ENCODE measurements around the gene KIZ.

The KIZ gene

DNA sequence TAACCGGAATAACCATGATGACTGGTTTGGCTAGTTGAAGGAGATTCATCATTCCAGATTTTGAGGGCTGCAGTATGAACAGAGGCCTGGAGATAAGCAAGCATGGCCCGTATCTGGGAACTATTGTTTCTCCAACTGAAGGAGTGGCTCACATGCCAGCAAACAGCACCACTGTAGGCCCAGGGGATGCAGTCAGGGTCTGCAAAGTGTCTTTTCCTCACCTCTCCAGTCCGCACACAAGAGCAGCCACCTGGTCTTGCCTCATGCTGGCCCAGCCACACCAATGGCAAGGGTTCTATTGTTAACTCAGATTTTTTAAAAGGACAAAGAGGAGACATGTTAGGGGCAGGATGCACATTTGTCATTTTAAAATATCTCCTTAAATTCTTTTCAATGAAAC lies 55.1 kb downstream of the KIZ start:
- DNase-seq, result no peak

DNA sequence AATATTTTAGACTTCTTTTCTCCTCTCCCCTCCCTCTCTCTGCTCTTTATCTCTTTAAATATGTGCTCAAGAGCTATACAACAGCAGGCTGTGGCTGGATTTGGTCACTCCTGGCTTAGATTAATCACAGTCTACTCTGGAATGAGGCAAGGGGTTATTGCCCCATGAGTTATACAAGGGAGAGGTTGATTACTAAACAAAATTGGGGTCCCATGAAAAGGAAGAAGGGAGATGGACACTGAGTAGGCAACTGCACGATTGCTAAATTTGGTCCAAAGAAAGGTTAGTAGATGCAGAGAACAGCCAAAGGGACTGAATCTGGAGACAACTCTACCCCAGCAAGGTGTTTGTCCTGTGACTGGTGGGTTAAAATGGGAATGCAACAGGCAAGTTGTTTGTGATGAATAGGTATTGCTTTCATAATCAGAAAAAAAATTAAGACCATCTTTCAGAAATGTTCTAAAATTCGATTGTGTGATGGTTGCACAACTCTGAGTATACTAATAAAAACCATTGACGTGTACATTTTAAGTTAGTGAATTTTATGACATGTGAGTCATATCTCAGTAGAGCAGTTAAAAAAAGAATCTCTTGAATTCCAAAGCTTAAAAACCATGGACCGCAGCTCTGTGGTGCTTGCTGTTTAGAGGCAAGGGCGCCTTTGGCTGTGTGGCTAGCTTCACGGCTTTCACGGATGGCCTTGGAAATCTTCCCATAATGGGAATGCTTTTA lies 57.1 kb downstream of the KIZ start:
- DNase-seq, result no peak

DNA sequence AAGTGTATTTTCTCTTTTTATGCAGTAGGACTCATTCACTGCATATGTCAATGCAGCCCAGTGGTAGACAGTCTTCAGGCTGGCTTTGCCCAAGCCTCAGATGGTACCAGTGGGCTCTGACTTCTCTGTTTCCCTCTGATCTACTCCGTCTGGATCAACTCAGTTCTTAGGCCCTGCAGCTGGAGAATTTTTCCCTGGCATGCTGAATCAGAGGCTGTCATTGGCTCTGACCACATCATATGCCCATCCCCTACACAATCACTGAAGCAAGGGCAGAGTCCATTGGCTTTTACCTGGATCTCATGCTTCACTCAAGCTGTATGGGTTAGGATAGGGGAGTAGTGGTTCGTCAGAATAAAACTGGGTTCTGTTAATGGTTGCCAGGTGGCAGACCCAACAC lies 57.8 kb downstream of the KIZ start:
- DNase-seq, result no peak

DNA sequence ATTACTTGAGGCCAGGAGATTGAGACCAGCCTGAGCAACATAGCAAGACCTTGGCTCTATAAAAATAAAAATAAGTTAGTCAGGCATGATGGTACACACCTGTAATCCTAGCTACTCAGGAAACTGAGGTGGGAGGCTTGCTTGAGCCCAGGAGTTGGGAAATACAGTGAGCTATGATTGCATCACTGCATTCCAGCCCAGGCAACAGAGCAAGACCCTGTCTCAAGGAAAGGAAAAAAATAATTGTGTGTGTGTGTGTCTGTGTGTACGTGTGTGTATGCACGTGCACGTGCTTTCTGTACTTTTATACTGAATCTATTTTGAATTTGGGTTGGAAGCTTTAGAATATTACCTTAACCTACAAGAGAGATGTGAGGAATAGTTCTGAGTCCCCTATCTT lies 58.9 kb downstream of the KIZ start:
- no peak for DNase-seq

DNA sequence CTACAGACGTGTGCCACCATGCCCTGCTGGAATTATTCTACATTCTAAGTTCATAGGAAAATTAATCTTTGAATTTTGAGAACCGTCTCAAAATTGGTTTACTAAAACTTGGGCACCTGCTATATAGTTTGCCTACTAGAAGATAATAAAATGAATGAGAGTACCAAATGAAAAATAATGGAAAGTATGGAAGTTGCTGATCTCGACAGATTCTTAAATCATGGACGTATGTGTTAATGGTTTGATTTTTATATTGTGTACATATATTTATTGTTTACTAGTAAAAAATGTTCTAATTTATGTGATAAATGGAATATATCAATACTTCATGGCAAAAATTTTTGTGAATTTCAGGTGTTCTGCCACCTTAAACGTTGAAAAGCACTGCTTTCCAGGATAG lies 60.0 kb downstream of the KIZ start:
- DNase-seq, result no peak

DNA sequence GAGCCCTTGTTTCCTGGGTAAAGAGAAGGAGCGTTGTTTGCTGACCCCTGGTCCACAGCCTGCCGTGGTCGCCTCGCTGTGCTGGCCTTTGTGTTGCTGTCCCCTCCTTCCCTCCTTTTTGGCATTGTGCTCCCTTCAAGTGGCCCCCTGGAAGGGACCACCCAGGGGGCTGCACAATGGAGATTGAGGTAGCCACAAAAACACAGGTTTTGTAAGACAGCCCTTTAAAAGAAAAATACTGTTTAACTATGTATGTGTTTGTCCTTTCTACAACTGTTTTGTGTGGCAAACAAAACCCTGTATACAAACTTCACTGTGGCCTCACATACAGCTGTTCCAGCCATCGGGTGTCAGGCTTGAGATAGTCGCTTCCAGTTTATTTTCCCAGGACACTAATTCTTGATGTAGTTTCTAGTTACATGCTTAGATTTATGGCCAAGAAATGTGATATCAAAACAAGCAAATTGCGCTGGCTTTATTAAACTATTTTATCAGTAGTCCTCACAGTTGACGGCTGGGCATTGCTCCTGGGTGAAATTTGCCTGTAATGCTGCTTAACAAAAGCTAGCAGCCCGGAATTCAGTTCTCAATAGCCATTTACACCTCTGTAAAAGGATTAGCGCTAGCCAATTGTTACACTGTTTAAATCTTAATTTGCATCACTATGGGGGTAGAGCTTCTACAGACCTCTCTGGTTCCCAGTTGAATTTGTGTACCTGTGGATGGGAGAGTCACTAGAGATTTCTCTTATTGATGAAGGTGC lies 64.1 kb downstream of the KIZ start:
- peak; percentile 70 for DNase-seq

DNA sequence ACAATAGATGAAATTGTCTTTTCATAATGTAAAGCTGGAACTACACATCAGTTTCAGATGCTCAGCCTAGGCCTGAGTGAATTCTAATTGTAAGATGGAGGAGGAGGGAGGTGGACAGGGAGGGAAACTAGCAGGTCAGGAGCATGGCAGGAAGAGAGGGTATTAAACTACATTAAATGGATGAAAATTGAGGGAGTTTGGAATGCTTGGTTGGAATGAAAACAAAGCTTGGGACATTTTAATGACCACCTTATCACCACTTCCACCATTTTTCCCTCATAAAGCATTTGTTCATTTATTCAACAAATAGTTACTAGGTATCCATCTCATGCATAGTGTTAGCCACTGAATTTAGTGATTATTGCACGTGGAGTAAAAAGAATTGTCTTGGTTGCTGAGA lies 65.0 kb downstream of the KIZ start:
- no peak for DNase-seq

DNA sequence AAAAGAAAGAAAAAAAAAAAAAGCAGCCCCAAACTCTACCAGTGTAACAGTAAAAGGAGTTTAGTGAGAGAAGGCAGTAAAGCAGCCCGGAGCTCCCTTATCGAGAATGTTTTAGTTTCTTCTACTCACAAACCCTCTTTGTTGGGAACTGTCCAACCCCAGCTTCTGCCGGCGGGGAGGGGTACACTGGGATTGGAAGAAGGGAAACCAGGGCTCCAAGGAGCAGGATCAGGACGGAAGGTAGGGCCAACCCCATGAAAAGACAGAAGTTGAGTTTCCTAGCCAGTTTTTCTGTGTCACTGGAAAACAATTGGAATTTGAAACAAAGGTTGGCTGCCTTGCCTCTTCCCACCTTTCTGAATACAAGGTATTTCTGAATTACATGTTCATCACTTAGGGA lies 66.0 kb downstream of the KIZ start:
- no peak for DNase-seq

DNA sequence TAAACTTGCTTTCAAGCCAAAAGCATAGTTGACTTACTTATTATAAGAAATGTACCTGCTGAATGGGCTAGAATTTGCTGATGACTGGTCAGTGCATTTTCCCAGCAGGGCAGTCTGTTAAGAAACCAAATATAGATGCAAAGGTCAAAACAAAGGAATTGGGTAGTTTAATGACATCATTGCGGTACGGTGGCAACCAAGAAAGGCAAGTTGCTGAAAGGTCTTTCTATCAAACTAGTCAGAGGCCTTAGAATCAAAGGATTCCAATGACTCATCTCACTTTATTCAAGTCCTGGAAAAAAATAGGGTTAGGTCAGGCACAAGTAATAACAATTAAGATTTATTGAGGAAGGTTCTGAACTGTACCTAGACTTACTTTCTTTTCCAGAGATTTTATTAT lies 76.4 kb downstream of the KIZ start:
- no peak for DNase-seq

DNA sequence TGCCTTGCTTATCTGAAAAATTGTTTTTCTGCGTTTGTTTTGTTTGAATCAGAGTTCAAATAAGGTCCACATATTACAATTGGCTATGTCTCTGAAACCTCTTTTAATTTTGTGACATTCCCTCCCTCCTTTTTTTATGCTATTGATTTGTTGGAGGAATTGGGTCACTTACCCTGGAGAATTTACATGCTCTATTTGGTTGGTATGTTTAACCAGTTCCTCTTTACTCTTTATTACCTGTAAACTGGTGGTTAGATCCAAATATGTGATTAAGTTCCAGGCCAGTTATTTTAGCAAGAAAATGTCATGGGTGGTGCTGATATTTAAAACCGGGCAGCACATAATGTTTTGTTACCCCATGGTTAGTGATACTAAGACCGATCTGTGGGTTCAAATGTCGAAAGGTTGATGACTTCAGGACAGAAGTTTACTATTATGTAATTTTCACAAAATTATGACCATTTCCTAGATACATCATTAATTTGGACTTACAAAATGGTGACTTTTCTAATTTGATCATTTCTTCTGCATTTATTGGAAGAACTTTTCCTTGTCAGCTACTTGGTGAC lies 77.3 kb downstream of the KIZ start:
- no peak for DNase-seq

DNA sequence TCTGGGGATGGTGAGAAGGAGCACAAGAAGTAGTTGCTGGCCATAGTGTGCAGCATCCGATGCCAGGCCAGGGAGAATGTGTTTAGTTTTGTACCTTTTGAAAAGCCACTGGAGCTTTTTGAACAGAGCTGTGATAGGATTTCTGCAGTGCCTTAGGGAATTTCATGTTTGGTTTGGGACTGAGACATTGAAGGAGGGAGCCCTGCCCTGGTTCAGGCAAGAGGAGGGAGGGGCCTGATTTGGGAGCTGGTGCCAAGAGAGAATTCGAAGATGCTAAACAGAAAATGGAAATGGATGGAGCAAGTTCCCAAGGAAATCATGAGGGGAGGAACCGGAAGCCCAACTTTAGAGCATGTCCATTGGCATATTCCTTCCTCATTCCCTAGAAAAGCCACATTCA lies 80.7 kb downstream of the KIZ start:
- DNase-seq, result no peak

DNA sequence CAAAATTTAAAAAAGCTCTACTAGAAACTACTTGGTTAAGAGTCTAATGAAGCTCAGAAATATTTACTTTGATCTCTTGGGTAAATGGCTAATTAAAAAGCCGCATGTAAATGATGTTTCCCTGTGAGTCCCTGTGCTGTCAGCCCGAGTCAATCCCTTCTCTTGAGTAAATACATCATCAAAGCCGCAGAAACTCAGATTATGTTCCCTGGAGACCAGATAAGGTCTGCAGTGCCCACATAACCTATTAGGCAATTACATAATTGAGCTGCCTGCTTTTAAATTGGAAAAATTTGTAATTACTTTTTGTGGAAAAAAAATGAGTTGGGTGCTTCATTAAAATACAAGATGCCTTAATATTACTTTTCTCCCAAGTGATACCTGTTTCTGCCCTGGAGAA lies 83.1 kb downstream of the KIZ start:
- DNase-seq, result no peak

DNA sequence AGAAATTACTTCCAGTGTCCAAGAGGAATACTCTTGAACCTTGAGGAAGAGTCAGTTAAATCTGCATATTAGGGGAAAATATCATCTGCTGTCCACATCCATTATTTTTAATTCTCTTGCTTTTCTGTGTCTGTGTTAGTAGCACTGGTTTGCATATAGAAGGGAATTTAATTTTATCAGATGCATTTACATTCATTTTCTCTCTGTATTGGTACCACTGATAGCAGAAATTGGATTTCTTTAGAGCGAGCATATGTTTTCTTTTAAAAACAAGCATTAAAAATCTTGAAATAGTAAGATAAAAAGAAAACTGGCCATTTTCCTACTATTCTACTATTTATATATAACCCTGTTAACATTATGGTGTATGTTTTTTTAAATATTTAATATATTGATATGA lies 83.8 kb downstream of the KIZ start:
- no peak for DNase-seq

DNA sequence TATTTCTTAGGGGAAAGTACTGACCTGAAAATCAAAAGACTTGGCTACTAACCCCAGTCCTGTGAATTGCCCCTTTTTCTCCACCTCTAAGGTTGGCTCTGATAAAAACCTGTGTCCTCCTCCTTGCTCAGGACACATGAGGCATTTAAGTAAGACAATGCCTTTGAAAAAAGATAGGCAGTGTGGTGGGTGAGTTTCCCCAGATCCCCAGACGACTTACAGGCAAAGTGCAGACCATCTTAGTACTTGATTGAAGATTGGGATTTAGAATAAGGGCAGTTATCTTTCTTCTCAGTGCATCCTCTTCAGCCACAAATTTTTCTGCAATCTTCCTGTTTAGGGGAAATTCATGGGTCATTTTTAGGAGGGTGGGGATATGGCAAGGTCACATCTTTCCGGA lies 87.8 kb downstream of the KIZ start:
- DNase-seq, result no peak

DNA sequence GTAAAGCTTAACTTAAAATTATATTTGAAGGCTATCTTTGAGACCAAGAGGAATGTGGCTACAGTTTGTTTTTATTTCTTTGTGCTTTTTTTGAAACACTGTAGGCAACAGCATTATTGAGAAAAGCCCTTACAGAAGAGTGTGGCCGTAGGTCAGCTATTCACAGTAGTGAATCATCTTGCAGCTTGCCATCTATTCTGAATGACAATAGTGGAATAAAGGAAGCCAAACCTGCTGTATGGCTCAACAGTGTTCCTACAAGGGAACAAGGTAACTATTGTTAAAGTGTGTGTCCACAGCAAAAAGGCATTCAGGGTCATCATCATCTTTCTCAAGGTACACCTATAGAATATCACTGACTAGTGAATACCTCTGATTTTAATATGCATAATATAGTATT lies 88.5 kb downstream of the KIZ start:
- DNase-seq, result no peak

DNA sequence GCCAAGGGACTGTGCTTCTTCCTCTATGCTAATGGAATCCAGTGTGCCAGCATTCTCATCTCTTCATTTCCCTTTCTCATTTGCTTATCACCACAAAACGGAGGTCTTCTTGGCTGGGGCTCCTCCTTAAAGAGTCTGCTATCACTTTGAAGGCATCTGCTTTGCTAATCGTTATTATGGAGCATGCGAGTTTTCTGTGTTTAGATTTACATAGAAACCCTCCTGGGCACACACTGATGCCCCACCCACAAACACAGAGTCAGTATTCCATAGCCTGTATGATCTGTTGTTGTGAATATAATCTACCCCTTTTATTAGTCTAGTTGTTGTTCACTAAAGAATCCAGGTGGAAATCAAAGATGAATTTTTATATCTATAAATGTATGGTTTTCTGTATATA lies 93.8 kb downstream of the KIZ start:
- no peak for DNase-seq

DNA sequence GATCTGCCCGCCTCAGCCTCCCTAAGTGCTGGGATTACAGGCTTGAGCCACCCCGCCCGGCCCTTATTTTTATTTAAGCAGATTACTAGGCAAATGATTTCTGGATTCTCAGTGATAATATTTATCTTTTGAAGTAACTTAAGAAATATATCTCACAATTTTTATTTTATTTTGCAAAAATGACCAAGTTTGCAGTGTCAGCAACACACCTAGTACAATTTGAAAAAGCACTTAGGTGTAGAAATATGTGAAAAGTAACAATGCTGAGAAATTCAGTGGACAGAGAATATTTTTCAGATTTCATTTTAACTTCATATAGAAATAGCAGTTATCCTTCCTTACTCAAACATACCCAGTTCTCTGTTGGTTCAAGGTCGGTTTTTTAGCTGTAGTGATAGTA lies 98.3 kb downstream of the KIZ start:
- DNase-seq, result no peak

DNA sequence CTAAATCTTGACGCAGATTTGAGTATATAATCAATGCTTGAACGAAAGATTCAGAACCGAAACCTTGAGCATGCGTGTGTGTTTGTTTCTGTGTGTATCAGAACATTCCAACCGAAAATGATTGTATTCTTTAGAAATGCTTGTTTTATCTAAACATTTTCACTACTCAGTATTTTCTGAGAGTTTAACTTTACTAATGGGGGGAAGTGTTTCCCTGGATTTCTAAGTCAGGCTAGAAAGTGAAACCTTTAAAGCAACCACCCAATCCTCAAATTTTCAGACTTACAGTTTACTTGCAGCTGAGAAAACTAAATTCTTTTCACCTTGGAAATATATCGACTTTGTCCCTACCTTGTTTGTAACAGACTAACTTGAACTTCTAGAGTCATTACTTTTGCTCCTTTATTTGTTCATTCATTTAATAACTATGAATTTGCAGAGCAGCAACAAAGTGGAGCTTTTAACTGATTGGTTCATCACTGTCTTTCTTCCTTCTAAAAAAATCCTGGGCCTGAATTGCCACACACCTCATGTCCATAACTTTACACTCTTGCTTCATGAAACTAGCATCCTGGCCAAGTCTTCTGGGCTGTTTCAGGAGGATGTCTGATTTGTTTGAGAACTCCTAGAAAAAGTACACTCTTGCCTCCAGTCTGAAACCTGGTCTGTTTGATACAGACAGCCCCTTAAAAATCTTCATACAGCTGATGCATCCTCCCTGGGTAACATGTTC lies 99.5 kb downstream of the KIZ start:
- DNase-seq, result no peak

DNA sequence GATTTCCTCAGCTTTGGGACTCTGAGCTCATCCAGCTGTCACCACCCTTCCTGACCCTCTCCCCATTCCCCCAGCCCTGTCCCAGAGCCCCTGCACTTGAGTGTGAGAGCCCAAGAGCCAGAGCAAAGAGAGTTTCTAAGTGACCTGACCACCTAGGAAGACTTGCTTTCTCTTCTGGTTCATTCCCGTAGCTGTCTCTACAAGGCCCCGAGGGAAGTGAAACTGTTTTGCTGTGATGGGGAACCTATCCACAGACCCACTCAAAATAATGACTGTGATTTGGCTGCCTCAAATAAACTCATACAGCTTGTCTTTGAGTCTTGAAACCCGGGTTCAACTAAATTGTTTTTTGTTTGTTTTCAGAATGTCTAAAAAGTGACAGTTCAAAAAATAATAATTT lies 102.6 kb downstream of the KIZ start:
- DNase-seq, result no peak

DNA sequence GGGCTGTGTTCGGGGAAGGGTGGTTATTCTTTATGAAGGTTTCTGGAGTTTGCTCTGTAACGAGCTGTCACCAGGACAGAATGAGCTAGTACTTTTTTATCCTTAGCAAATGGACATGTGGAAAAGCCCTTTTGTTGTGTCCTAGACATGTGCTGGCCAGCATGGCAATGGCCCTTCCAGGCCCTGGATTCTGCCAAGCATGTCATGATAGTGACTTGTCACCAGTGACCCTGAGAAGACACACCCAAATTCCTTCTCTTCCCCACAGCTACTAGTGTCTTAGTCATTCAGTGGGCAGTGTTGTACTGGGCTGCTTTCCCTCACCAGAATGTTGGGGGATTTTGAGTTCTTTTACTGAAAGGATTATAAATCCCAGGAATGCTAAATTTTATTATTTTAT lies 103.3 kb downstream of the KIZ start:
- DNase-seq, result no peak

DNA sequence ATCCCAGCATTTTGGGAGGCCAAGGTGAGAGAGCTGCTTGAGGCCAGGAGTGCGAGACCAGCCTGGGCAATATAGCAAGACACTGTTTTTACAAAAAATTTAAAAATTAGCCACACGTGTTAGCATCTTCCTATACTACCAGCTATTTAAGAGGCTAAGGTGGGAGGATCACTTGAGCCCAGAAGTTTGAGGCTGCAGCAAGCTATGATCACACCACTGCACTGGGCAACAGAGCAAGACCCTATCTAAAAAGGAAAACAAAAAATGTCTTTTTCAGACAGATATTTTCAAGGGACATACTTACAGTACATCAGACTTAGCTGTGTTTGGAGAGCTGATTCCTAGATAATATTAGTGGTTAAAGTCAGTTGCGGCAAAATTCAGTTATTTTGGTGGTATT lies 104.3 kb downstream of the KIZ start:
- DNase-seq, result no peak

DNA sequence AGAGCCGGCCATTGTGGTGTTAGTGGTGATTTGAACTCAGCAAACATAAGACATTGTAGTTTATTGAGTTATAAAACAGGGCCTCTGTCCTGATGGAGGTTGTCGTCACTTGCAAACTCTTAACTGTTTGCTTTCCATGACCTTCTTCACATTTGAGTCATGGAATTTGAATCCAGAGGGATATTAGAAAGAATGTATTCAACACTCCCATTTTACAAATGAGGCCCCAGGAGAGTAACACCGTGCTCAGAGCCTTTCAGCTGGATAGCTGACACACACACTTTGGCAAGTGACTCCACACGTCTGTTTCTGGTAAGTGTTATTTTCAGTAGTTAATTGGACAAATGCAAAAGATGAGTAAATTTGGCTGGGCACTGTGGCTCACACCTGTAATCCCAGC lies 104.8 kb downstream of the KIZ start:
- no peak for DNase-seq

DNA sequence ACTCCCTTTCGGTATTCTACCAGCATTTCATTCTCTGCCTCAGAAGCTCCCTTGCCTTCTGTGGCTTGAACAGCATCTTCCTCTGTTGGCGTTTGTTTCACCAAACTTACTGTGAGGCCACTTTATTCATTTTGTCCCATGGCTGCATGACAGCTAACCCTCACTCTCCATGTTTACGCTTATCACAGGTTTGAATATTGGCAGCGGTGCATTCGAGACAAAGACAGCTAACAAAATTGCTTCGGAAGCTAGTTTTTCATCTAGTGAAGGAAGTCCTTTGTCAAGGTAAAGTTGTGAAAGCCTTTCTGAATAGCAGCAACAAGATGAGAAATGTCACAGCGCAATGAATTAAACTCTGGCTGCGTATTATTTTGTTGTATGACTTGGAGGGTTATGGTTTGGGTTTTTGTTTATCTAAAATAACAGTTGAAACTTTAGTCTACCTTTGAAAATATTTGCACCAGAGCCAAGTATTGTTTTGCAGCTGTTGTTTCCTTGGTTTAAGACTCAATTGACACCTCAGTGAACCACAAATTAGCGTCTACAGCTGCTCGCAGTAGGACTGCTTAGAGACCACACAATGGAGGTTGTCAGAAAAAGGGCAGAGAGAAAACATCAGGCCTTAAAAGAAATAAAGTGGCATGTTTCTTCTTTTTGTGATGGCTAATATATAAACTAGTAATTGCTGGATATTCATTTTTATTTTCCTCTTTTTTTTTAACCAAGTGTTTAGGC lies 106.8 kb downstream of the KIZ start:
- DNase-seq, result no peak
